ENCODE results near the gene NEUROD2.
A peak's percentile ranks its signal among the peaks of the same experiment; 100 is the strongest.

The NEUROD2 gene

GRCh38 chr17:39632153-39632941 is 24.6 kb upstream of the NEUROD2 start:
- no peaks in the 10 kb centered on the region for H3K9me3 ChIP-seq (ENCODE audit: control insufficient read depth, low read length)
- peaks cover 6% of the 10 kb centered on the region for H3K27me3 ChIP-seq (ENCODE audit: control insufficient read depth, insufficient read depth, low read length)
- H3K4me1 ChIP-seq (ENCODE audit: control insufficient read depth, insufficient read depth, low read length) = peaks cover 68% of the 10 kb centered on the region
- H3K36me3 ChIP-seq (ENCODE audit: control insufficient read depth, insufficient read depth, low read length) = no peaks in the 10 kb centered on the region
- peak overlapping the region; percentile 65 for H3K9ac ChIP-seq (ENCODE audit: low read length)
- no peak overlapping the region for H3K4me3 ChIP-seq (ENCODE audit: low read length)

- H3K4me3 ChIP-seq (ENCODE audit: low read length) = peak overlapping the region; percentile 7
These were observed 23.7 kb upstream of the NEUROD2 start for GRCh38 chr17:39631403-39631802.

GRCh38 chr17:39629898-39630297 is 22.2 kb upstream of the NEUROD2 start:
- H3K4me3 ChIP-seq (ENCODE audit: low read length) = no peak overlapping the region
- H3K27me3 ChIP-seq (ENCODE audit: control insufficient read depth, insufficient read depth, low read length) = peaks cover 28% of the 10 kb centered on the region
- H3K9ac ChIP-seq (ENCODE audit: low read length) = peak overlapping the region; percentile 60
- H3K4me1 ChIP-seq (ENCODE audit: control insufficient read depth, insufficient read depth, low read length) = peaks cover 82% of the 10 kb centered on the region
- H3K36me3 ChIP-seq (ENCODE audit: control insufficient read depth, insufficient read depth, low read length) = no peaks in the 10 kb centered on the region
- H3K9me3 ChIP-seq (ENCODE audit: control insufficient read depth, low read length) = no peaks in the 10 kb centered on the region

More at GRCh38 chr17:39631403-39631802, 23.7 kb upstream of the NEUROD2 start:
- H3K27me3 ChIP-seq (ENCODE audit: control insufficient read depth, insufficient read depth, low read length) = peaks cover 16% of the 10 kb centered on the region
- no peaks in the 10 kb centered on the region for H3K36me3 ChIP-seq (ENCODE audit: control insufficient read depth, insufficient read depth, low read length)
- H3K9me3 ChIP-seq (ENCODE audit: control insufficient read depth, low read length) = no peaks in the 10 kb centered on the region
- peak overlapping the region; percentile 65 for H3K9ac ChIP-seq (ENCODE audit: low read length)
- peaks cover 71% of the 10 kb centered on the region for H3K4me1 ChIP-seq (ENCODE audit: control insufficient read depth, insufficient read depth, low read length)

GRCh38 chr17:39629494-39629880 is 21.8 kb upstream of the NEUROD2 start:
- peaks cover 28% of the 10 kb centered on the region for H3K27me3 ChIP-seq (ENCODE audit: control insufficient read depth, insufficient read depth, low read length)
- H3K9me3 ChIP-seq (ENCODE audit: control insufficient read depth, low read length) = no peaks in the 10 kb centered on the region
- peaks cover 82% of the 10 kb centered on the region for H3K4me1 ChIP-seq (ENCODE audit: control insufficient read depth, insufficient read depth, low read length)
- peak overlapping the region; percentile 60 for H3K9ac ChIP-seq (ENCODE audit: low read length)
- no peaks in the 10 kb centered on the region for H3K36me3 ChIP-seq (ENCODE audit: control insufficient read depth, insufficient read depth, low read length)
- H3K4me3 ChIP-seq (ENCODE audit: low read length) = no peak overlapping the region

GRCh38 chr17:39628655-39629493 is 21.2 kb upstream of the NEUROD2 start:
- peaks cover 28% of the 10 kb centered on the region for H3K27me3 ChIP-seq (ENCODE audit: control insufficient read depth, insufficient read depth, low read length)
- H3K36me3 ChIP-seq (ENCODE audit: control insufficient read depth, insufficient read depth, low read length) = no peaks in the 10 kb centered on the region
- H3K9me3 ChIP-seq (ENCODE audit: control insufficient read depth, low read length) = no peaks in the 10 kb centered on the region
- peak overlapping the region; percentile 14 for H3K4me3 ChIP-seq (ENCODE audit: low read length)
- peaks cover 77% of the 10 kb centered on the region for H3K4me1 ChIP-seq (ENCODE audit: control insufficient read depth, insufficient read depth, low read length)
- peak overlapping the region; percentile 60 for H3K9ac ChIP-seq (ENCODE audit: low read length)

DNA sequence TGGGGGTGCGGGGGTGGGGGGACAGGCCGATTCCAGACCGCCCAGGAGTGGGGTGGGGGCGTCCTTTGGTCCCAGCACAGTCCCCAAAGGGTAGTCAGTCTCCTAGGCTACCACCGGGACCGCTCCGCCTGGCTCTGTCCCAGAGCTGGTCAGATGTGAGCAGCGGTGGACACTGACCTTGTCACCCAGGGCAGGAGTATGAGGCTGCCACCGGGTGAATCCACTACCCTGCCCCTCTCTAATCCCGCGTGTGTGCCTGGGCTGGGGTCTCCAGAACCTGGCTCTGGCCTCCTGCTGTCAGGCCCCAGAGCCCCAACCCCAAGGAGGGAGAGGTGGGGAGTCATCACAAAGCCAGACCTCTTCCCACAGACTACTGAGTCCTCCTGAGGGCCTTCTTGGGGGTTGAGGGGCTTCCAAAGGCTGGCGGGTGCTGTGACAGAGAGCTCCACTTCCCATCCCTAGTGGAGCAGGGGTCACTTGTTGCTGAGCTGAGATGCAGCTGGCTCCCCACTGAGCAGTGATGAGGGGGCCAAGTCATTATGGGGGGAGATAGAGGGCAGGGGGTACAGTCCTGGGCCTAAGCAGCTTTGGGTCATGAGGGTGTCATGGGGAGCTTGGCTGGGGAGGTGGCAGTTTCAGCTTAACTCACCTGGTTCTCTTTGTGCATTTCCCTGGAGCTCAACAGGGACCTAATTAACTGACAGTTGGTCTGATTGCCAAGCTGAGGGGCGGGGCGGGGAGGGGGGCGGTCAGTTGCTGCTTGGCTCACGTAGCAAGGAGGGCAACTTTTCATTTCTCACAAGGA is 20.2 kb upstream of the NEUROD2 start:
- no peaks in the 10 kb centered on the region for H3K36me3 ChIP-seq (ENCODE audit: control insufficient read depth, insufficient read depth, low read length)
- peaks cover 28% of the 10 kb centered on the region for H3K27me3 ChIP-seq (ENCODE audit: control insufficient read depth, insufficient read depth, low read length)
- no peaks in the 10 kb centered on the region for H3K9me3 ChIP-seq (ENCODE audit: control insufficient read depth, low read length)
- H3K9ac ChIP-seq (ENCODE audit: low read length) = peak overlapping the region; percentile 76
- H3K4me1 ChIP-seq (ENCODE audit: control insufficient read depth, insufficient read depth, low read length) = peaks cover 77% of the 10 kb centered on the region
- no peak overlapping the region for H3K4me3 ChIP-seq (ENCODE audit: low read length)

DNA sequence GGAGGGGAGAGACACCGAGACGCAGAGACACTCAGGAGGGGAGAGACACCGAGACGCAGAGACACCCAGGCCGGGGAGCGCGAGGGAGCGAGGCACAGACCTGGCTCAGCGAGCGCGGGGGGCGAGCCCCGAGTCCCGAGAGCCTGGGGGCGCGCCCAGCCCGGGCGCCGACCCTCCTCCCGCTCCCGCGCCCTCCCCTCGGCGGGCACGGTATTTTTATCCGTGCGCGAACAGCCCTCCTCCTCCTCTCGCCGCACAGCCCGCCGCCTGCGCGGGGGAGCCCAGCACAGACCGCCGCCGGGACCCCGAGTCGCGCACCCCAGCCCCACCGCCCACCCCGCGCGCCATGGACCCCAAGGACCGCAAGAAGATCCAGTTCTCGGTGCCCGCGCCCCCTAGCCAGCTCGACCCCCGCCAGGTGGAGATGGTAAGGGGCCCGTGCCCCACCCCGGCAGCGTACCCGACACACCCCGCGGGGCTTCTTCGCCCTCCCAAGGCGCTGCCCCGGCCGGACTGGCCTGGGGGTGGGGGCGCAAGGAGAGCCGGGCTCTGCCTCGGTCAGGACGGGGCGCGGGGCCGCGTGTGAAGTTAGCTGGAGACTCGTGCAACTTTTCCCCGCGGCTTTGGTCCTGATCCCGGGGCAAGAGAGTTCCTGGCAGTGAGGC is 19.5 kb upstream of the NEUROD2 start:
- peak overlapping the region; percentile 47 for H3K4me3 ChIP-seq (ENCODE audit: low read length)

GRCh38 chr17:39626171-39627046 is 18.7 kb upstream of the NEUROD2 start, which contains the start of gene PPP1R1B:
TSS of gene PPP1R1B (plus strand) at chr17:39626952. CDS start at chr17:39627393, 441 bp downstream.
- no peaks in the 10 kb centered on the region for H3K36me3 ChIP-seq (ENCODE audit: control insufficient read depth, insufficient read depth, low read length)
- peak within 1 kb of the TSS; percentile 47 for H3K4me3 ChIP-seq (ENCODE audit: low read length)
- peaks cover 67% of the 10 kb centered on the region for H3K4me1 ChIP-seq (ENCODE audit: control insufficient read depth, insufficient read depth, low read length)
- H3K27me3 ChIP-seq (ENCODE audit: control insufficient read depth, insufficient read depth, low read length) = peaks cover 28% of the 10 kb centered on the region
- no peaks in the 10 kb centered on the region for H3K9me3 ChIP-seq (ENCODE audit: control insufficient read depth, low read length)
- peak within 1 kb of the TSS; percentile 76 for H3K9ac ChIP-seq (ENCODE audit: low read length)

More for the DNA sequence above, 19.5 kb upstream of the NEUROD2 start:
- Histone ChIP-seq H3K9me3 (ENCODE audit: control insufficient read depth, low read length) (no peaks in the 10 kb centered on the region), H3K4me1 (ENCODE audit: control insufficient read depth, insufficient read depth, low read length) (peaks cover 71% of the 10 kb centered on the region), H3K9ac (ENCODE audit: low read length) (peak overlapping the region; percentile 76), H3K27me3 (ENCODE audit: control insufficient read depth, insufficient read depth, low read length) (peaks cover 28% of the 10 kb centered on the region), H3K36me3 (ENCODE audit: control insufficient read depth, insufficient read depth, low read length) (no peaks in the 10 kb centered on the region)

DNA sequence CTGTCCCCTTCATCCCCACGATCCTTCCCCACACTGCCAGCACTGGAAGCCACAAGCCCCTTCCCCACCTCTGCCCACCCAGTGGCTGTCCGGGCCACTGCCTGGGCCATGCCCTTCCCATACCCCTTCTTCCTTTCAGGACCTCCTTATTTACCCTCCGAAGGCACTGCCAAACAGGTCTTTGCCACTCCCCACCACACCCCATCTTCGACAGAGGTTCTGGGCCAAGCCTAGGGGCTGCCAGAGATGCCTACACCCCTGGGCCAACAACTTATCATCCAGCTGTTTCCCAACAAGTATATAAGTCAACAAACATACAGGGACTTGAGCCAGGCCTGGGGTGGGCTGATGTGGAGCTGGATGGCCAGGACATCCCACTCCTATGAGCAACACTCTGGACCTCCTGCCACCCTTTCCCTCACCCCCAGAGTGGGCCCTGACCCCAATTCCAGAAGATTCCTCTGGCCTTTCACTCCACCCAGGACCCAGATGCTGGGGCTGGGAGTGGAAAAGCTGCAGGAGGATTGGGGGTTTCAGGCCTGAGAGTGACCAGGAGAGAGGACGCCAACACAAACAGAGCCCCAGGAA is 17.6 kb upstream of the NEUROD2 start:
- Histone ChIP-seq H3K9ac (ENCODE audit: low read length) (no peak overlapping the region), H3K4me1 (ENCODE audit: control insufficient read depth, insufficient read depth, low read length) (peaks cover 64% of the 10 kb centered on the region), H3K36me3 (ENCODE audit: control insufficient read depth, insufficient read depth, low read length) (no peaks in the 10 kb centered on the region), H3K9me3 (ENCODE audit: control insufficient read depth, low read length) (no peaks in the 10 kb centered on the region), H3K27me3 (ENCODE audit: control insufficient read depth, insufficient read depth, low read length) (peaks cover 28% of the 10 kb centered on the region), H3K4me3 (ENCODE audit: low read length) (no peak overlapping the region)

DNA sequence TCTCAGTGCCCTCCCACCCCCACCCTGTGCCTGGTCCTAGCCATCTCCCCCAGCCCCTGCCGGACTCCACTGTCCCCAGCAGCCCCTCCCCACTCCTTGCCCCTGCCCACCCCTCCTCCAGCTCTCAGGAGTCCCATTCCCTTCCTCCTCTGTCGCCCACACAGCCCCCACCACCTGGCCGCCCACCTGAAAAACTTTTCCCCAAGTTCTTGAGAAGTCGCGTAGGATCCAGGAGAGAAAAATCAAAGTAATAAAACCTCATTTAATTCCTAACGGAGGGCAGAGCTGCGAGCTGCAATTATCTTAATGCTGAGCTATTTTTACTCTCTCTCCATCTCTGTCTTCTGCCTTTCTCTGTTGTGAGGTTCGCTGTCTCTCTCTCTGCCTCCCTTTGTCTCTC is 16.6 kb upstream of the NEUROD2 start:
- no peak overlapping the region for H3K4me3 ChIP-seq (ENCODE audit: low read length)
- H3K9me3 ChIP-seq (ENCODE audit: control insufficient read depth, low read length) = no peaks in the 10 kb centered on the region
- peaks cover 59% of the 10 kb centered on the region for H3K4me1 ChIP-seq (ENCODE audit: control insufficient read depth, insufficient read depth, low read length)
- H3K27me3 ChIP-seq (ENCODE audit: control insufficient read depth, insufficient read depth, low read length) = peaks cover 28% of the 10 kb centered on the region
- no peak overlapping the region for H3K9ac ChIP-seq (ENCODE audit: low read length)
- H3K36me3 ChIP-seq (ENCODE audit: control insufficient read depth, insufficient read depth, low read length) = no peaks in the 10 kb centered on the region

Measured in mucosa of stomach (tissue), 1 donor.